ENCODE measurements around the gene FIS1. TPM values are rescaled to one million over a fixed set of nuclear protein-coding genes. Genes with fewer than 3 reads are reported as not detected.

FIS1 gene
- total RNA-seq, 2 donors from 2014 or later: 238 to 256 TPM

- Histone ChIP-seq H3K4me3 (no peak overlapping the region), H3K9me3 (no peaks in the 10 kb centered on the region), H3K27ac (no peak overlapping the region), H3K4me1 (replicated peaks) (no peaks in the 10 kb centered on the region), H3K27me3 (replicated peaks; ENCODE audit: insufficient read depth) (no peaks in the 10 kb centered on the region), H3K36me3 (no peaks in the 10 kb centered on the region)
- WGBS: 81% methylated on average over 24 of the region's 24 CpGs
- TF ChIP-seq CTCF (IDR thresholded peaks at IDR 0.05): no peak
- no peak for TF ChIP-seq POLR2AphosphoS5 (IDR thresholded peaks at IDR 0.05)
- TF ChIP-seq POLR2A (IDR thresholded peaks at IDR 0.05): no peak
- DNase-seq (ENCODE audit: low spot score): no peak
- intact Hi-C loops (cut with DNase I): no loop called here
Measured at GRCh38 chr7:101278461-101279292, 33.8 kb upstream of the FIS1 start.

DNA sequence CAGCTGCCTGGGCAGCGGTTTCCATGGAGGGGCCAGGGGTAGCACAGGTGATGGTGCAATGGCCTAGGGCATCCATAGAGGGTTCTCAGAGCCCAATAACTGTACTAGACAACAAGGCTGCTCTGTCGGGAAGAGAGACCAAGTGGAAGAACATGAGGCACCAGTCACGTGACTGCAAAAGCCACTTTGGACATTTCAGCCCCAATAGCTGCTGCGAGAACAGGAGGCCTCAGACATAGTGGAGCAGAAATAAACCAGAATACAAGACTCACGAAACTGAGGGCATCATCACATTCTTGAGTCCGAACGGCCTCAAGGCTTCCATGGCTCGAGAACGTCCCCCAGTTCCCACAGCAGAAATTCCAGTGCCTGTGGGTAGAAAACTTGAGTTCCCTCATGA, 32.3 kb upstream of the FIS1 start:
- Histone ChIP-seq H3K9me3 (no peaks in the 10 kb centered on the region), H3K36me3 (no peaks in the 10 kb centered on the region), H3K27me3 (replicated peaks; ENCODE audit: insufficient read depth) (no peaks in the 10 kb centered on the region), H3K4me1 (replicated peaks) (no peaks in the 10 kb centered on the region), H3K4me3 (no peak overlapping the region), H3K27ac (no peak overlapping the region)
- no peak for TF ChIP-seq POLR2AphosphoS5 (IDR thresholded peaks at IDR 0.05)
- no peak for TF ChIP-seq CTCF (IDR thresholded peaks at IDR 0.05)
- no peak for TF ChIP-seq POLR2A (IDR thresholded peaks at IDR 0.05)
- intact Hi-C loops (cut with DNase I): no loop called here
- DNase-seq (ENCODE audit: low spot score): no peak
- 81% methylated on average over 9 of the region's 9 CpGs for WGBS

DNA sequence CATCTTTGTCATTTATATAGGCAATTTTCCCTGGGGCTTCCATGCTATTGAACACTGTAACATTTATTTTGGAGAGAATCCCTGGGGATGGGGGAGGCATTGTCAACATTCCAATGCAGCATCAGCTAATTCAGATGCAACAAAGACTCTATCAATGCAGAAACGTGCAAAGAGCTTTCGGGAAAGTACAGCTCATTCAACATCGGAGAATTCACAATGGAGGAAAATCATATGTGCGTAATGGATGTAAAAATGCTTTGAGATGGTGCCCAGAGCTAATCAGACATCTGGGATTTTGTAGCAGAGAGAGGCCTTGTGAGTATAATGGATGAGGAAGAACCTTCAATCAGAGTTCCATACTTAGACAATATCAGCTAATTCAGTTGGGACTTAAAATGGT, 28.3 kb upstream of the FIS1 start:
- H3K36me3 ChIP-seq: no peaks in the 10 kb centered on the region
- no peak overlapping the region for H3K27ac ChIP-seq
- no peaks in the 10 kb centered on the region for H3K27me3 ChIP-seq (replicated peaks; ENCODE audit: insufficient read depth)
- intact Hi-C loops (cut with DNase I): no loop called here
- no peak overlapping the region for H3K4me3 ChIP-seq
- no peaks in the 10 kb centered on the region for H3K4me1 ChIP-seq (replicated peaks)
- TF ChIP-seq CTCF (IDR thresholded peaks at IDR 0.05) (no peak), POLR2AphosphoS5 (IDR thresholded peaks at IDR 0.05) (no peak), POLR2A (IDR thresholded peaks at IDR 0.05) (no peak)
- no peak for DNase-seq (ENCODE audit: low spot score)
- no peaks in the 10 kb centered on the region for H3K9me3 ChIP-seq
- 37% methylated on average over 4 of the region's 4 CpGs for WGBS

GRCh38 chr7:101271021-101271420, 26.1 kb upstream of the FIS1 start:
- Histone ChIP-seq H3K4me1 (replicated peaks) (no peaks in the 10 kb centered on the region), H3K4me3 (no peak overlapping the region), H3K36me3 (no peaks in the 10 kb centered on the region), H3K27me3 (replicated peaks; ENCODE audit: insufficient read depth) (no peaks in the 10 kb centered on the region), H3K27ac (no peak overlapping the region), H3K9me3 (no peaks in the 10 kb centered on the region)
- WGBS: 78% methylated on average over 5 of the region's 5 CpGs
- no peak for DNase-seq (ENCODE audit: low spot score)
- intact Hi-C loops (cut with DNase I): no loop called here
- TF ChIP-seq POLR2A (IDR thresholded peaks at IDR 0.05): no peak
- TF ChIP-seq POLR2AphosphoS5 (IDR thresholded peaks at IDR 0.05): no peak
- no peak for TF ChIP-seq CTCF (IDR thresholded peaks at IDR 0.05)

DNA sequence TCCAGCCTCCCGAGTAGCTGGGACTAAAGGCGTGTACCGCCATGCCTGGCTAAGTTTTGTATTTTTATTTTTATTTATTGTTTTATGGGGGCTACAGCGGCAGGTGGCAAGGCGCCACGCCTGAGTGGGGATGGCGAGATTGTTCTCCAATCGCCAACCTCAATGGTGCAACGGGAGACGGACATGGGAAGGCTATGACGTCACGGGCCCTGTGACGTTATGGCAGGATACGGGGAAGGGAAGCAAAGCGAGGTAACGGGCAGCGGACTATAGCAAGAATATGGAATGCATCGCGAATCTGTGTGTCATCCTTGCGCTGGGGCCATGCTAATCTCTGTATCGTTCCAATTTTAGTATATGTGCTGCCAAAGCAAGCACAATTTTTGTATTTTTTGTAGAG, 24.8 kb upstream of the FIS1 start:
- Histone ChIP-seq H3K27ac (no peak overlapping the region), H3K9me3 (no peaks in the 10 kb centered on the region), H3K27me3 (replicated peaks; ENCODE audit: insufficient read depth) (no peaks in the 10 kb centered on the region), H3K4me3 (no peak overlapping the region), H3K36me3 (no peaks in the 10 kb centered on the region), H3K4me1 (replicated peaks) (no peaks in the 10 kb centered on the region)
- intact Hi-C loops (cut with DNase I): no loop called here
- 88% methylated on average over 21 of the region's 21 CpGs for WGBS
- no peak for DNase-seq (ENCODE audit: low spot score)
- TF ChIP-seq POLR2A (IDR thresholded peaks at IDR 0.05): no peak
- TF ChIP-seq CTCF (IDR thresholded peaks at IDR 0.05): no peak
- no peak for TF ChIP-seq POLR2AphosphoS5 (IDR thresholded peaks at IDR 0.05)
